Esophagus squamous epithelium (tissue), 5 donors: ENCODE measurements around the gene DLG2. TPM values are rescaled to one million over a fixed set of nuclear protein-coding genes. Genes with fewer than 3 reads are reported as not detected.
A peak's percentile ranks its signal among the peaks of the same experiment; 100 is the strongest.

Experiments
- DNase-seq: peaks from one replicate; lab custom pipeline; 2025; lab: John Stamatoyannopoulos, UW
- H3K27ac ChIP-seq, 4 donors: fragments of 200-600 bp; sonication (generic); one replicate each; pipeline ENCODE4 v1.5.1; 2016 to 2019; ENCODE audit warnings: mild to moderate bottlenecking in 1 of 4
- H3K27me3 ChIP-seq, 4 donors: fragments of 200-600 bp; sonication (generic); 1 replicate in 3 of 4; 2 replicates in 1 of 4; pipeline versions ENCODE4 v1.5.1 to v1.6.0; 2017 to 2021; ENCODE audit warnings: antibody characterized with exemption in 1 of 4
- H3K36me3 ChIP-seq, 3 donors: fragments of 200-600 bp; sonication (generic); one replicate each; pipeline ENCODE4 v1.5.1; 2016 to 2019
- H3K4me1 ChIP-seq, 3 donors: fragments of 200-600 bp; sonication (generic); one replicate each; pipeline ENCODE4 v1.5.1; 2017 to 2019
- H3K4me3 ChIP-seq, 4 donors: fragments of 200-600 bp; sonication (generic); 1 replicate in 3 of 4; 2 replicates in 1 of 4; pipeline ENCODE4 v1.5.1; 2016 to 2019; ENCODE audit warnings: mild to moderate bottlenecking in 2 of 4, moderate library complexity in 1 of 4
- H3K9me3 ChIP-seq, 3 donors: fragments of 200-600 bp; sonication (generic); one replicate each; pipeline ENCODE4 v1.5.1; 2016 to 2019
- POLR2A ChIP-seq, 4 donors: fragments of 450-650 bp; IDR thresholded peaks; one replicate each; pipeline ENCODE4 v1.6.1; 2017; ENCODE audit warnings: antibody characterized with exemption in 4 of 4, mild to moderate bottlenecking in 4 of 4, moderate library complexity in 3 of 4
- WGBS, 2 donors: methylation state at CpG; one replicate each; pipeline ENCODE4 v1.1.5; 2018; 5-methylcytosine and 5-hydroxymethylcytosine counted together
- intact Hi-C: fragments of 100-400 bp; cut with DNase I; formaldehyde crosslinking; loops from one replicate; pipeline ENCODE4 v1.15.0; 2022
- total RNA-seq, 4 donors: library from RNA; depleted of rRNA; stranded (reverse); fragments of >200 nt; gene quantifications; one replicate each; pipeline ENCODE4 v1.1.0, GENCODE V29; 2016
- TF ChIP-seq, protein P1 (sequence below), 6 experiments: fragments of 450-650 bp in 4 of 6; fragments of 200-600 bp in 2 of 6; sonication (generic) in 2 of 6; IDR thresholded peaks; one replicate each; pipeline ENCODE4 v1.5.1; 2016 to 2019; ENCODE audit warnings: antibody characterized with exemption in 6 of 6, mild to moderate bottlenecking in 4 of 6, moderate library complexity in 4 of 6
- donor health status: DM: yes; HTN: yes; CAD: no.

DLG2 gene
- total RNA-seq, 4 donors from 2014 or later = 2.9 to 27.7 (median 12.6) TPM

DNA sequence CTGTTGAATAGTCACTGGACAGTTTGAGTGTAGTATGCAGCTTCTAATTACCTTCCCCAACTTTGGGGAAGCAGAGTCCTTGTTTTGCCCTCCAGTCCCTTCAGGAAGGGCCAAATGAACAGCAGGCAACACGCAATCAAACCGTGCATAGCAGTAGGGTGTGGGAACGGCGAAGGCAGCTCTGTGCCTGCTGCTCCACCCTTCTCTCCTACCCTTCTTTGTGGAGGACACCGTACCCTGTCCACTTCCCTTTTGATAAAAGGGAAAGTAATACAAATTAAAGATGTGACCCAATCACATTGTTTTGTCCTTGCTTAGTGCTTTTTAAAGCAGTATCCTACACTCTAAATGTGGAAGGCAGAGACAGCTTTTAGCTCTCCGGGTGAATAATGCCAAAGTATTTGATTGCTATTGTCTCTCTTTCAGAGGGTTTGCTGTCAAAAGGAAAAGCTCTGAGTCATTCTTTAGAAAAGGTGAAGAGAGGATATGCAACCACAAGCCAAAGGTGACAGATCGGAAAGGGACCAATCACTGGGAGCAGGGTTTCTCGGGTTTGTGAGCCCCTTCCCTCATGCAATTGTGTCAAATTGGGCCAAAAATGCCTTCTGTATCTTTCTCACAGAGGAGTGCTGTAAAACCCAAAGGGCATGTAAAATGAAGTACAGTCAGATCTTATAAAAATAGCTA, 1933.7 kb downstream of the DLG2 start:
- Histone ChIP-seq H3K27me3 (no peaks in the 10 kb centered on the region), H3K9me3 (no peaks in the 10 kb centered on the region), H3K4me1 (peaks cover 5 to 43% (median 7%) of the 10 kb centered on the region in 3 donors), H3K36me3 (no peaks in the 10 kb centered on the region), H3K27ac (peak overlapping the region in 3 of 4 donors; percentile 32 to 70 (median 66)), H3K4me3 (no peak overlapping the region)
- no peak for DNase-seq
- TF ChIP-seq, protein P1, sequence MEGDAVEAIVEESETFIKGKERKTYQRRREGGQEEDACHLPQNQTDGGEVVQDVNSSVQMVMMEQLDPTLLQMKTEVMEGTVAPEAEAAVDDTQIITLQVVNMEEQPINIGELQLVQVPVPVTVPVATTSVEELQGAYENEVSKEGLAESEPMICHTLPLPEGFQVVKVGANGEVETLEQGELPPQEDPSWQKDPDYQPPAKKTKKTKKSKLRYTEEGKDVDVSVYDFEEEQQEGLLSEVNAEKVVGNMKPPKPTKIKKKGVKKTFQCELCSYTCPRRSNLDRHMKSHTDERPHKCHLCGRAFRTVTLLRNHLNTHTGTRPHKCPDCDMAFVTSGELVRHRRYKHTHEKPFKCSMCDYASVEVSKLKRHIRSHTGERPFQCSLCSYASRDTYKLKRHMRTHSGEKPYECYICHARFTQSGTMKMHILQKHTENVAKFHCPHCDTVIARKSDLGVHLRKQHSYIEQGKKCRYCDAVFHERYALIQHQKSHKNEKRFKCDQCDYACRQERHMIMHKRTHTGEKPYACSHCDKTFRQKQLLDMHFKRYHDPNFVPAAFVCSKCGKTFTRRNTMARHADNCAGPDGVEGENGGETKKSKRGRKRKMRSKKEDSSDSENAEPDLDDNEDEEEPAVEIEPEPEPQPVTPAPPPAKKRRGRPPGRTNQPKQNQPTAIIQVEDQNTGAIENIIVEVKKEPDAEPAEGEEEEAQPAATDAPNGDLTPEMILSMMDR (IDR thresholded peaks at IDR 0.05) = no peak
- no peak for TF ChIP-seq POLR2A (IDR thresholded peaks at IDR 0.05)
- WGBS, 2 donors = 36 to 74% methylated on average over 7 to 8 of the region's 8 CpGs
- intact Hi-C loops = no loop called here

GRCh38 chr11:83692675-83693074, 1934.5 kb downstream of the DLG2 start:
- DNase-seq = no peak
- peak overlapping the region in 3 of 4 donors; percentile 32 to 70 (median 66) for H3K27ac ChIP-seq
- TF ChIP-seq, protein P1 (IDR thresholded peaks at IDR 0.05) = no peak
- TF ChIP-seq POLR2A (IDR thresholded peaks at IDR 0.05) = no peak
- H3K9me3 ChIP-seq = no peaks in the 10 kb centered on the region
- H3K27me3 ChIP-seq = no peaks in the 10 kb centered on the region
- no peak overlapping the region for H3K4me3 ChIP-seq
- WGBS, 2 donors = 46 to 78% methylated on average over 1 of the region's 1 CpG
- intact Hi-C loops = no loop called here
- H3K36me3 ChIP-seq = no peaks in the 10 kb centered on the region
- peaks cover 5 to 43% (median 7%) of the 10 kb centered on the region in 3 donors for H3K4me1 ChIP-seq

GRCh38 chr11:83691451-83691950, 1935.6 kb downstream of the DLG2 start:
- no peak overlapping the region for H3K4me3 ChIP-seq
- no peaks in the 10 kb centered on the region for H3K36me3 ChIP-seq
- H3K27ac ChIP-seq = peak overlapping the region in 2 of 4 donors; percentile 23 to 31
- WGBS, 2 donors = 37 to 41% methylated on average over 9 of the region's 9 CpGs
- no peaks in the 10 kb centered on the region for H3K27me3 ChIP-seq
- no peaks in the 10 kb centered on the region for H3K9me3 ChIP-seq
- intact Hi-C loops = no loop called here
- TF ChIP-seq POLR2A (IDR thresholded peaks at IDR 0.05) = no peak
- TF ChIP-seq, protein P1 (IDR thresholded peaks at IDR 0.05) = no peak
- peaks cover 5 to 43% (median 7%) of the 10 kb centered on the region in 3 donors for H3K4me1 ChIP-seq
- no peak for DNase-seq

DNA sequence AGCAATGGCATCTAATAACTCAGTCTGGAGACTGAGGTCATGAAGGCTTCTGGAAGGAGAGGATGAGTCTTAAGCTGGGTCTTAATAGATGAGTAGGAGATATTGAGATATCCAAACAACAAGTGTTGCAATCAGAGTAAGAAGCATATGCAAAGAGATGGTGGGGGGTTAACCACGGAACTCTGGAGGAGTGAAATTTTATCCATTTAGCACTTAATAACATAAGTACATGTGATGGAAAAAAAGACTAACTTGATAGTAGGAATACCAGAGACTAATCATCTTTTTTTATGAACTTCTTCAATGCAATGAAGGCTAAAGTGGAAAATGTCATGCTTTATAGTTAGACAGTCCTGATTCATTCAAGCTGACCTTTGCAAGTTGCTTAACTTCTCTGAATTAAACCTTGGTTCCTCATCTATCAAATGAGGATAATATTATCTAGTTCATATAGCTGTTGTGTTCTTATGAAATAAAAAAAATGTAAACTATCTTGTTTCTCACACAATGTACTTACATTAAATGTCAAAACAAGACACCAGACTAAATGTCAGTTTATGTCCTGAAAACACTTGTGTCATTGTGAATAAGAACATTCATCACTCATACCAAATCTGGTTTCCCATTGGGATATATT, 1937.9 kb downstream of the DLG2 start:
- no peaks in the 10 kb centered on the region for H3K36me3 ChIP-seq
- no peaks in the 10 kb centered on the region for H3K27me3 ChIP-seq
- intact Hi-C loops = no loop called here
- peaks cover 5 to 36% (median 6%) of the 10 kb centered on the region in 3 donors for H3K4me1 ChIP-seq
- no peaks in the 10 kb centered on the region for H3K9me3 ChIP-seq
- TF ChIP-seq, protein P1 (IDR thresholded peaks at IDR 0.05) = no peak
- no peak for TF ChIP-seq POLR2A (IDR thresholded peaks at IDR 0.05)
- DNase-seq = no peak
- 75 to 79% methylated on average over 1 of the region's 1 CpG for WGBS, 2 donors
- H3K4me3 ChIP-seq = no peak overlapping the region
- no peak overlapping the region for H3K27ac ChIP-seq

DNA sequence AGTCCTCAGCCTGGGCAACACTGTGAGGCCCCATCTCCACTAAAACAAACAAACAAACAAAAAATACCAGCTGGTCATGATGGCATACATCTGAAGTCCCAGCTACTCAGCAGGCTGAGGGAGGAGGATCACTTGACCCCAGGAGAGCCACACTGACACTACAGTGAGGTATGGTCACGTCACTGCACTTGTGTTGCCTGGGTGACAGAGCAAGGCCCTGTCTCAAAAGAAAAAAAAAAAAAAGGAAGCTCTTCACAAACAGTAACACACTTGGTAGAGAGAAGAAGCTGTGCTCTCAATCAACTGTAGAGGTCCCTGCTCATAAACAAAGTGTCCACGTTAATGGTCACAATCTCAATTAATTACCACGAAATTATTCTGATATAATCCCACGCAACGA, 1939.4 kb downstream of the DLG2 start:
- Histone ChIP-seq H3K9me3 (no peaks in the 10 kb centered on the region), H3K36me3 (no peaks in the 10 kb centered on the region), H3K4me1 (peaks cover 0 to 21% (median 2%) of the 10 kb centered on the region in 3 donors), H3K27ac (no peak overlapping the region), H3K4me3 (no peak overlapping the region), H3K27me3 (no peaks in the 10 kb centered on the region)
- TF ChIP-seq, protein P1 (IDR thresholded peaks at IDR 0.05) = no peak
- no peak for TF ChIP-seq POLR2A (IDR thresholded peaks at IDR 0.05)
- DNase-seq = no peak
- 82 to 84% methylated on average over 5 of the region's 5 CpGs for WGBS, 2 donors
- intact Hi-C loops = no loop called here
